OCI-LY1 (cell line): Measurements from ENCODE around the gene ERBB4.

ENCODE experiments used
- H2AFZ ChIP-seq: fragments of 200-600 bp; sonication (generic), shearing (Covaris generic); 2 replicates; pipeline ENCODE4 v1.6.0; 2014; ENCODE audit warnings: antibody characterized with exemption, mild to moderate bottlenecking, low read length
- H3F3A ChIP-seq: fragments of 200-600 bp; sonication (generic), shearing (Covaris generic); 2 replicates; pipeline ENCODE4 v1.6.0; 2014; ENCODE audit warnings: mild to moderate bottlenecking, antibody characterized with exemption, low read length, moderate library complexity; ENCODE audit not compliant: insufficient read depth
- H3K27ac ChIP-seq: fragments of 200-600 bp; sonication (generic); 2 replicates; pipeline ENCODE4 v1.5.1; 2014; ENCODE audit warnings: low read length, mixed run types, mild to moderate bottlenecking, low read depth; ENCODE audit not compliant: poor library complexity, severe bottlenecking
- H3K27me3 ChIP-seq: fragments of 200-600 bp; sonication (generic); 2 replicates; pipeline ENCODE4 v1.6.0; 2014; ENCODE audit warnings: antibody characterized with exemption, mild to moderate bottlenecking, low read length, moderate library complexity; ENCODE audit not compliant: insufficient read depth
- H3K36me3 ChIP-seq: fragments of 200-600 bp; sonication (generic); 2 replicates; pipeline ENCODE4 v1.6.1; 2014; ENCODE audit warnings: mild to moderate bottlenecking, antibody characterized with exemption, low read length, moderate library complexity, mixed read lengths; ENCODE audit not compliant: insufficient read depth
- H3K4me1 ChIP-seq: fragments of 200-600 bp; sonication (generic); 2 replicates; pipeline ENCODE4 v1.5.1; 2014; ENCODE audit warnings: mild to moderate bottlenecking, low read length, moderate library complexity; ENCODE audit not compliant: insufficient read depth, severe bottlenecking
- H3K4me2 ChIP-seq: fragments of 200-600 bp; sonication (generic), shearing (Covaris generic); 2 replicates; pipeline ENCODE4 v1.6.1; 2014; ENCODE audit warnings: low read length
- H3K4me3 ChIP-seq: fragments of 200-600 bp; sonication (generic); 2 replicates; pipeline ENCODE4 v1.5.1; 2014; ENCODE audit warnings: low read length, low read depth, mild to moderate bottlenecking, mixed read lengths; ENCODE audit not compliant: poor library complexity, severe bottlenecking
- H3K79me2 ChIP-seq: fragments of 200-600 bp; shearing (Covaris generic); 2 replicates; pipeline ENCODE4 v1.6.1; 2016; ENCODE audit warnings: mixed run types, low read length, mixed read lengths; ENCODE audit not compliant: insufficient read depth
- H3K9ac ChIP-seq: fragments of 200-600 bp; sonication (generic), shearing (Covaris generic); 2 replicates; pipeline ENCODE4 v1.6.1; 2014; ENCODE audit warnings: mild to moderate bottlenecking, low read length, mixed read lengths
- H3K9me2 ChIP-seq: fragments of 200-600 bp; sonication (generic), shearing (Covaris generic); 2 replicates; pipeline ENCODE4 v1.6.1; 2014; ENCODE audit warnings: low read depth, mild to moderate bottlenecking, low read length, mixed read lengths
- H3K9me3 ChIP-seq: fragments of 200-600 bp; shearing (Covaris generic); 2 replicates; pipeline ENCODE4 v1.6.1; 2014; ENCODE audit warnings: low read length, mixed read lengths
- H4K20me1 ChIP-seq: fragments of 200-600 bp; sonication (generic), shearing (Covaris generic); 2 replicates; pipeline ENCODE4 v1.6.0; 2016; ENCODE audit warnings: mild to moderate bottlenecking, low read length; ENCODE audit not compliant: insufficient read depth
- CTCF ChIP-seq: fragments of 200-600 bp; sonication (generic), shearing (Covaris generic); IDR thresholded peaks from 2 replicates; pipeline ENCODE4 v1.5.1; 2017; ENCODE audit warnings: mild to moderate bottlenecking, antibody characterized with exemption, low read length, moderate library complexity, mixed read lengths
- EZH2 ChIP-seq: fragments of 200-600 bp; sonication (generic), shearing (Covaris generic); IDR thresholded peaks from 2 replicates; pipeline ENCODE4 v1.8.0; 2017; ENCODE audit warnings: borderline replicate concordance, mixed run types, mild to moderate bottlenecking, antibody characterized with exemption, low read length, moderate library complexity, mixed read lengths

Gene ERBB4

DNA sequence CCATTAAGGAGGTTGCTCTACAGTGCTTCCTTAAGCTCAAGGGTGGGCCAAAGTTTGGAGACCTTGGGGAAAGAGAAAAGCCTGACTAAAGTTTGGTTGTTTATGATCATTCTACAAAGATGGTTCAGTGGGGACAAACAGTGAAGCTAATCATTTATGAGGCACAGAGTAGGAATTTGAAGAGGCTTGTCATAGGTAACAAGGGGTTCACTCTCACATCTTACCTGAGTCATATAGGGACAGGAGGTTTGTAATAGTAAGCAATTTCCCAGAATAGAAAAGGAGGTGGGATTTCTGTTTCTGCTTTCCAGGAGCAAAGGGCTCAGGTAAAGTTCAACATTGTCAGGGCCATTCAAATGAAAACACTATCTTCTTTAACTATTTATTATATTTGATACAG is 1194.3 kb downstream of the ERBB4 start:
- Histone ChIP-seq H3K27ac (no peak overlapping the region), H3K36me3 (no peaks in the 10 kb centered on the region), H3K4me1 (no peaks in the 10 kb centered on the region), H3K9ac (no peak overlapping the region), H2AFZ (no peak overlapping the region), H3K4me2 (no peak overlapping the region), H3K4me3 (no peak overlapping the region), H3K9me3 (no peaks in the 10 kb centered on the region), H3K27me3 (no peaks in the 10 kb centered on the region), H4K20me1 (no peaks in the 10 kb centered on the region), H3F3A (no peaks in the 10 kb centered on the region; the same call in 1 of the 2 replicates), H3K79me2 (no peaks in the 10 kb centered on the region), H3K9me2 (no peaks in the 10 kb centered on the region)
- TF ChIP-seq CTCF (no peak), EZH2 (no peak)

DNA sequence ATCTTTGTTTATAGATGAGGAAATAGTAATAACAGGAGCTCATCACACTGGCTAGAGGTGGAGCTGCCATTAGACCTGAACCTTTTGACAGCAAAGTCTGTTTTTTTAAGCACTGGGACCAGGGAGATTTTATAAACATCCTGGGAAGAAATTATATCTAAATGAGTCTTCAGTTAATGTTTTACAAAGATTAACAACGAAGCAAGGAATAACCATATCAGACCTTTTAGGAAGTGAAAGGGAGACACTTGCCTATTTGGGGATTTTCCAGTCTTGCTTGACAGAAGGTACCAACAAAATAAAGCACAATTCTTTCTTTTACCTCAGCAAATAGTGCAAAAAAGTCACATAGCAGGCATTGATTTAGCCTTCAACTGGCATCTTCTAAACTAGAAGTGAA is 1205.2 kb downstream of the ERBB4 start:
- H3K4me3 ChIP-seq = no peak overlapping the region

GRCh38 chr2:211331736-211332135 is 1206.9 kb downstream of the ERBB4 start:
- H3K4me3 ChIP-seq = no peak overlapping the region
- no peaks in the 10 kb centered on the region for H4K20me1 ChIP-seq
- H3K9me2 ChIP-seq = no peaks in the 10 kb centered on the region
- no peak overlapping the region for H3K9ac ChIP-seq
- no peaks in the 10 kb centered on the region for H3K27me3 ChIP-seq
- H3F3A ChIP-seq = no peaks in the 10 kb centered on the region
- no peaks in the 10 kb centered on the region for H3K36me3 ChIP-seq
- peaks cover 26% of the 10 kb centered on the region for H3K4me1 ChIP-seq
- H3K27ac ChIP-seq = no peak overlapping the region
- H3K4me2 ChIP-seq = no peak overlapping the region
- TF ChIP-seq EZH2 (no peak), CTCF (no peak)
- H2AFZ ChIP-seq = no peak overlapping the region
- H3K79me2 ChIP-seq = no peaks in the 10 kb centered on the region
- no peaks in the 10 kb centered on the region for H3K9me3 ChIP-seq

More for the DNA sequence above, 1205.2 kb downstream of the ERBB4 start:
- Histone ChIP-seq H3F3A (no peaks in the 10 kb centered on the region), H2AFZ (no peak overlapping the region), H3K4me2 (no peak overlapping the region), H3K36me3 (no peaks in the 10 kb centered on the region), H3K9me3 (no peaks in the 10 kb centered on the region), H3K79me2 (no peaks in the 10 kb centered on the region), H3K9me2 (no peaks in the 10 kb centered on the region), H3K4me1 (peaks cover 26% of the 10 kb centered on the region), H3K9ac (no peak overlapping the region), H3K27me3 (no peaks in the 10 kb centered on the region), H4K20me1 (no peaks in the 10 kb centered on the region), H3K27ac (no peak overlapping the region)
- TF ChIP-seq EZH2 (no peak), CTCF (no peak)
